Smooth muscle cell (in vitro differentiated cells): Measurements from ENCODE around the gene CCDC97. TPM values are rescaled to one million over a fixed set of nuclear protein-coding genes. Genes with fewer than 3 reads are reported as not detected.

ENCODE experiments used
- DNase-seq: peaks from one replicate; lab custom pipeline; 2025; ENCODE audit not compliant: unreplicated experiment; lab: John Stamatoyannopoulos, UW
- H2AFZ ChIP-seq: fragments of 200-600 bp; sonication (generic); 2 replicates; pipeline ENCODE4 v1.6.0; 2016; ENCODE audit warnings: antibody characterized with exemption, low read depth, mild to moderate bottlenecking
- H3F3A ChIP-seq: fragments of 200-600 bp; sonication (generic); 2 replicates; pipeline ENCODE4 v1.6.0; 2017; ENCODE audit warnings: antibody characterized with exemption, low read depth
- H3K27ac ChIP-seq: fragments of 200-600 bp; sonication (generic); 2 replicates; pipeline ENCODE4 v1.5.1; 2016; ENCODE audit warnings: low read depth, mild to moderate bottlenecking
- H3K27me3 ChIP-seq: fragments of 200-600 bp; sonication (generic); 2 replicates; pipeline ENCODE4 v1.6.1; 2016; ENCODE audit warnings: low read depth, mild to moderate bottlenecking
- H3K36me3 ChIP-seq: fragments of 200-600 bp; sonication (generic); 2 replicates; pipeline ENCODE4 v1.5.1; 2016; ENCODE audit warnings: low read depth
- H3K4me1 ChIP-seq: fragments of 200-600 bp; sonication (generic); 2 replicates; pipeline ENCODE4 v1.5.1; 2016; ENCODE audit warnings: low read depth
- H3K4me2 ChIP-seq: fragments of 200-600 bp; sonication (generic); 2 replicates; pipeline ENCODE4 v1.6.0; 2016; ENCODE audit warnings: mild to moderate bottlenecking
- H3K4me3 ChIP-seq: fragments of 200-600 bp; sonication (generic); 2 replicates; pipeline ENCODE4 v1.5.1; 2016; ENCODE audit warnings: mild to moderate bottlenecking
- H3K79me2 ChIP-seq: fragments of 200-600 bp; sonication (generic); 2 replicates; pipeline ENCODE4 v1.6.0; 2016; ENCODE audit warnings: low read depth, mild to moderate bottlenecking
- H3K9ac ChIP-seq: fragments of 200-600 bp; sonication (generic); 2 replicates; pipeline ENCODE4 v1.6.0; 2016; ENCODE audit warnings: low read depth
- H3K9me3 ChIP-seq: fragments of 200-600 bp; sonication (generic); replicated peaks from 2 replicates; pipeline ENCODE4 v1.5.1; 2016; ENCODE audit warnings: low read depth
- H4K20me1 ChIP-seq: fragments of 200-600 bp; sonication (generic); 2 replicates; pipeline ENCODE4 v1.6.0; 2016; ENCODE audit warnings: low read depth
- CTCF ChIP-seq: fragments of 200-600 bp; sonication (generic); IDR thresholded peaks from 2 replicates; pipeline ENCODE4 v1.5.1; 2017; ENCODE audit warnings: borderline replicate concordance, mild to moderate bottlenecking, antibody characterized with exemption; ENCODE audit not compliant: insufficient read depth, poor library complexity, severe bottlenecking
- whole genome bisulfite sequencing: methylation state at CpG from one replicate; pipeline ENCODE4 v1.1.7; 2016; ENCODE audit warnings: low lambda C conversion rate; 5-methylcytosine and 5-hydroxymethylcytosine counted together
- polyA plus RNA-seq: library from polyadenylated mRNA; unstranded; fragments of >200 nt; fragmentation: Nextera tagmentation; extraction: Ambion mirVana; gene quantifications from 2 replicates; pipeline ENCODE4 v1.2.1, GENCODE V29; 2016
- total RNA-seq: library from RNA; depleted of rRNA; stranded (reverse); fragments of >200 nt; gene quantifications from 2 replicates; pipeline ENCODE4 v1.2.3, GENCODE V29; 2014

The CCDC97 gene
- total and polyA plus RNA-seq, 2 experiments from 2014 or later: 7.5 to 18.2 TPM

GRCh38 chr19:41318696-41319499, 8.9 kb downstream of the CCDC97 start:
- peaks cover 45% of the 10 kb centered on the region for H4K20me1 ChIP-seq

GRCh38 chr19:41319500-41320184, 9.7 kb downstream of the CCDC97 start:
- WGBS: 84% methylated on average over 20 of the region's 20 CpGs
- no peak for TF ChIP-seq CTCF
- H3K4me2 ChIP-seq: no peak overlapping the region
- H3K4me3 ChIP-seq: no peak overlapping the region
- H2AFZ ChIP-seq: no peak overlapping the region
- H3K36me3 ChIP-seq: no peaks in the 10 kb centered on the region
- H3K9ac ChIP-seq: no peak overlapping the region
- H3K27ac ChIP-seq: no peak overlapping the region
- H3K9me3 ChIP-seq: no peaks in the 10 kb centered on the region
- H3K4me1 ChIP-seq: peaks cover 15% of the 10 kb centered on the region
- no peaks in the 10 kb centered on the region for H3K27me3 ChIP-seq
- H4K20me1 ChIP-seq: peaks cover 39% of the 10 kb centered on the region
- peaks cover 36% of the 10 kb centered on the region for H3F3A ChIP-seq
- peaks cover 24% of the 10 kb centered on the region for H3K79me2 ChIP-seq
- no peak for DNase-seq

More at GRCh38 chr19:41318696-41319499, 8.9 kb downstream of the CCDC97 start:
- Histone ChIP-seq H3K27me3 (no peaks in the 10 kb centered on the region), H3K9ac (no peak overlapping the region), H3K9me3 (no peaks in the 10 kb centered on the region), H3K27ac (no peak overlapping the region), H3K36me3 (no peaks in the 10 kb centered on the region), H2AFZ (no peak overlapping the region), H3F3A (peaks cover 29% of the 10 kb centered on the region), H3K79me2 (peaks cover 30% of the 10 kb centered on the region), H3K4me2 (no peak overlapping the region), H3K4me1 (peaks cover 12% of the 10 kb centered on the region), H3K4me3 (no peak overlapping the region)
- no peak for TF ChIP-seq CTCF
- DNase-seq: no peak
- 97% methylated on average over 19 of the region's 19 CpGs for WGBS

GRCh38 chr19:41320185-41320518, 10.2 kb downstream of the CCDC97 start:
- H3K4me1 ChIP-seq: peaks cover 17% of the 10 kb centered on the region
- peaks cover 18% of the 10 kb centered on the region for H3K79me2 ChIP-seq
- no peak for DNase-seq
- WGBS: 94% methylated on average over 6 of the region's 11 CpGs
- peaks cover 34% of the 10 kb centered on the region for H4K20me1 ChIP-seq
- no peak for TF ChIP-seq CTCF
- peaks cover 39% of the 10 kb centered on the region for H3F3A ChIP-seq
- no peak overlapping the region for H2AFZ ChIP-seq
- H3K9me3 ChIP-seq: no peaks in the 10 kb centered on the region
- H3K27me3 ChIP-seq: no peaks in the 10 kb centered on the region
- H3K4me2 ChIP-seq: no peak overlapping the region
- H3K4me3 ChIP-seq: no peak overlapping the region
- H3K27ac ChIP-seq: no peak overlapping the region
- no peaks in the 10 kb centered on the region for H3K36me3 ChIP-seq
- no peak overlapping the region for H3K9ac ChIP-seq
